Chondrocyte (in vitro differentiated cells): ENCODE data around the gene BPI. TPM values are rescaled to one million over a fixed set of nuclear protein-coding genes. Genes with fewer than 3 reads are reported as not detected.

Experiments
- DNase-seq: peaks from one replicate; pipeline ENCODE4 v3.0.0; 2021; ENCODE audit warnings: mixed read lengths, low spot score
- H3K27ac Mint-ChIP-seq: one replicate; pipeline ENCODE4 v1.8.0; 2021; ENCODE audit warnings: mild to moderate bottlenecking, moderate library complexity, mixed read lengths; ENCODE audit not compliant: unreplicated experiment
- H3K27me3 Mint-ChIP-seq: 2 replicates; pipeline ENCODE4 v1.8.0; 2021; ENCODE audit warnings: low read depth, mixed read lengths
- H3K36me3 Mint-ChIP-seq: 2 replicates; pipeline ENCODE4 v1.8.0; 2021; ENCODE audit warnings: low read depth, mixed read lengths
- H3K4me1 Mint-ChIP-seq: 2 replicates; pipeline ENCODE4 v1.8.0; 2021; ENCODE audit warnings: low read depth, mild to moderate bottlenecking, mixed read lengths
- H3K4me3 Mint-ChIP-seq: one replicate; pipeline ENCODE4 v1.8.0; 2021; ENCODE audit warnings: mild to moderate bottlenecking, moderate library complexity, mixed read lengths; ENCODE audit not compliant: unreplicated experiment
- H3K9me3 Mint-ChIP-seq: 2 replicates; pipeline ENCODE4 v1.8.0; 2021; ENCODE audit warnings: low read depth, mixed read lengths
- CTCF ChIP-seq: fragments of 200-600 bp; sonication (generic); IDR thresholded peaks from 2 replicates; pipeline ENCODE4 v1.5.0; 2021; ENCODE audit warnings: antibody characterized with exemption, mild to moderate bottlenecking, moderate library complexity
- total RNA-seq: library from RNA; stranded (reverse); gene quantifications from 3 replicates; pipeline ENCODE4 v1.2.1, GENCODE V29; 2021

BPI gene
- total RNA-seq, 1 donor from 2014 or later = 0.55 TPM

- no peaks in the 10 kb centered on the region for H3K27me3 Mint-ChIP-seq
- TF ChIP-seq CTCF = no peak
These were observed 36.7 kb upstream of the BPI start for GRCh38 chr20:38267296-38267695.

GRCh38 chr20:38267901-38268514 lies 35.9 kb upstream of the BPI start:
- DNase-seq = no peak
- no peak overlapping the region for H3K27ac Mint-ChIP-seq
- no peak for TF ChIP-seq CTCF
- peaks cover 16% of the 10 kb centered on the region for H3K9me3 Mint-ChIP-seq
- H3K36me3 Mint-ChIP-seq = peaks cover 5% of the 10 kb centered on the region
- no peaks in the 10 kb centered on the region for H3K27me3 Mint-ChIP-seq
- H3K4me3 Mint-ChIP-seq = no peak overlapping the region
- peaks cover 48% of the 10 kb centered on the region for H3K4me1 Mint-ChIP-seq

More at GRCh38 chr20:38267296-38267695, 36.7 kb upstream of the BPI start:
- H3K36me3 Mint-ChIP-seq = peaks cover 5% of the 10 kb centered on the region
- H3K9me3 Mint-ChIP-seq = peaks cover 16% of the 10 kb centered on the region
- no peak overlapping the region for H3K4me3 Mint-ChIP-seq
- no peak for DNase-seq
- H3K4me1 Mint-ChIP-seq = peaks cover 41% of the 10 kb centered on the region
- no peak overlapping the region for H3K27ac Mint-ChIP-seq

GRCh38 chr20:38269040-38269439 lies 34.9 kb upstream of the BPI start:
- no peak overlapping the region for H3K27ac Mint-ChIP-seq
- peaks cover 52% of the 10 kb centered on the region for H3K4me1 Mint-ChIP-seq

GRCh38 chr20:38269715-38270114 lies 34.2 kb upstream of the BPI start:
- no peak for DNase-seq
- Mint-ChIP-seq H3K4me1 (peaks cover 58% of the 10 kb centered on the region), H3K36me3 (peaks cover 2% of the 10 kb centered on the region), H3K4me3 (no peak overlapping the region), H3K27me3 (no peaks in the 10 kb centered on the region), H3K9me3 (peaks cover 15% of the 10 kb centered on the region), H3K27ac (peak overlapping the region; percentile 73)
- no peak for TF ChIP-seq CTCF

More at GRCh38 chr20:38269040-38269439, 34.9 kb upstream of the BPI start:
- no peak overlapping the region for H3K4me3 Mint-ChIP-seq
- TF ChIP-seq CTCF = no peak
- DNase-seq = peak; percentile 18
- peaks cover 5% of the 10 kb centered on the region for H3K36me3 Mint-ChIP-seq
- peaks cover 16% of the 10 kb centered on the region for H3K9me3 Mint-ChIP-seq
- no peaks in the 10 kb centered on the region for H3K27me3 Mint-ChIP-seq

- peak overlapping the region; percentile 10 for H3K4me3 Mint-ChIP-seq
These were observed 32.9 kb upstream of the BPI start for GRCh38 chr20:38270869-38271605.

More at GRCh38 chr20:38270869-38271605, 32.9 kb upstream of the BPI start:
- H3K9me3 Mint-ChIP-seq = peaks cover 9% of the 10 kb centered on the region
- H3K4me1 Mint-ChIP-seq = peaks cover 69% of the 10 kb centered on the region
- no peak for TF ChIP-seq CTCF
- DNase-seq = peak; percentile 70
- H3K27ac Mint-ChIP-seq = peak overlapping the region; percentile 82
- H3K27me3 Mint-ChIP-seq = no peaks in the 10 kb centered on the region
- no peaks in the 10 kb centered on the region for H3K36me3 Mint-ChIP-seq
